OCI-LY7 (cell line): ENCODE data around the gene TRIM33. TPM values are rescaled to one million over a fixed set of nuclear protein-coding genes. Genes with fewer than 3 reads are reported as not detected.
"Not testable (repeated sequence)": the region's sequence is repeated elsewhere in the genome, so short reads cannot be mapped to it uniquely, and the experiment has no call there.

Source experiments
- BruUV-seq: library from RNA; stranded (reverse); fragments of 400-500 nt; replicated peaks from 2 replicates; lab custom pipeline; 2021; lab: Mats Ljungman, UMichigan
- CTCF ChIA-PET: fragments of 300-600 bp; sonication (Branson Sonifier 250); formaldehyde crosslinking; loops from one replicate; lab custom pipeline; 2022; ENCODE audit warnings: antibody characterized with exemption; ENCODE audit not compliant: unreplicated experiment; lab: Charles Lee
- POLR2A ChIA-PET: fragments of 300-600 bp; sonication (Branson Sonifier 250); formaldehyde crosslinking; loops from one replicate; lab custom pipeline; 2022; ENCODE audit warnings: antibody characterized with exemption; lab: Charles Lee
- DNase-seq: peaks from one replicate; pipeline ENCODE4 v3.0.0-alpha.2; 2015; ENCODE audit warnings: low spot score
- H2AFZ ChIP-seq: fragments of 200-600 bp; sonication (generic), shearing (Covaris generic); 2 replicates; pipeline ENCODE4 v1.6.1; 2014; ENCODE audit warnings: mild to moderate bottlenecking, antibody characterized with exemption, low read length, moderate library complexity
- H3K27ac ChIP-seq: fragments of 200-600 bp; sonication (generic); 2 replicates; pipeline ENCODE4 v1.5.1; 2014; ENCODE audit warnings: mixed run types, low read depth, mild to moderate bottlenecking, moderate library complexity, low read length, inconsistent platforms; ENCODE audit not compliant: poor library complexity, severe bottlenecking
- H3K36me3 ChIP-seq: fragments of 200-600 bp; sonication (generic); 2 replicates; pipeline ENCODE4 v1.6.1; 2014; ENCODE audit warnings: mild to moderate bottlenecking, antibody characterized with exemption, low read length, moderate library complexity, mixed read lengths; ENCODE audit not compliant: insufficient read depth
- H3K4me1 ChIP-seq: fragments of 200-600 bp; sonication (generic); 2 replicates; pipeline ENCODE4 v1.5.1; 2014; ENCODE audit warnings: mild to moderate bottlenecking, low read length; ENCODE audit not compliant: insufficient read depth, poor library complexity, severe bottlenecking
- H3K4me2 ChIP-seq: fragments of 200-600 bp; sonication (generic); 2 replicates; pipeline ENCODE4 v1.6.1; 2014; ENCODE audit warnings: mild to moderate bottlenecking, low read length
- H3K4me3 ChIP-seq: fragments of 200-600 bp; sonication (generic); 2 replicates; pipeline ENCODE4 v1.5.1; 2014; ENCODE audit warnings: mild to moderate bottlenecking, low read depth, low read length; ENCODE audit not compliant: poor library complexity, severe bottlenecking
- H3K79me2 ChIP-seq: fragments of 200-600 bp; sonication (generic); 2 replicates; pipeline ENCODE4 v1.6.1; 2016; ENCODE audit warnings: low read depth, mild to moderate bottlenecking, low read length, moderate library complexity, mixed read lengths; ENCODE audit not compliant: insufficient read depth
- H3K9me2 ChIP-seq: fragments of 200-600 bp; sonication (generic); 2 replicates; pipeline ENCODE4 v1.6.1; 2016; ENCODE audit warnings: mild to moderate bottlenecking, low read length, mixed read lengths; ENCODE audit not compliant: insufficient read depth
- H3K9me3 ChIP-seq: fragments of 200-600 bp; sonication (generic); 2 replicates; pipeline ENCODE4 v1.6.1; 2014; ENCODE audit warnings: mild to moderate bottlenecking, mixed run types, low read length, mixed read lengths
- H4K20me1 ChIP-seq: fragments of 200-600 bp; sonication (generic); 2 replicates; pipeline ENCODE4 v1.6.1; 2014; ENCODE audit warnings: mild to moderate bottlenecking, antibody characterized with exemption, low read length, moderate library complexity, mixed read lengths; ENCODE audit not compliant: insufficient read depth
- CTCF ChIP-seq: fragments of 200-600 bp; sonication (generic); conservative IDR thresholded peaks from 2 replicates; pipeline ENCODE4 v1.5.1; 2014; ENCODE audit warnings: mild to moderate bottlenecking, antibody characterized with exemption, low read length, moderate library complexity, mixed read lengths
- EZH2phosphoT487 ChIP-seq: fragments of 200-600 bp; sonication (generic); IDR thresholded peaks from 2 replicates; pipeline ENCODE4 v1.6.1; 2018; ENCODE audit warnings: low read depth, borderline replicate concordance, mild to moderate bottlenecking, mixed run types, antibody characterized with exemption, low read length, moderate library complexity, mixed read lengths
- intact Hi-C: fragments of 100-400 bp; cut with micrococcal nuclease; formaldehyde crosslinking; loops from one replicate; pipeline ENCODE4 v1.10.0; 2022; ENCODE audit not compliant: unreplicated experiment
- total RNA-seq, 2 experiments: library from RNA; depleted of rRNA in 1 of 2; stranded (reverse); fragments of >200 nt in 1 of 2; shearing (Covaris generic) in 1 of 2; gene quantifications; 2 replicates each; pipeline ENCODE4 v1.2.3, GENCODE V29; 2014 to 2022

Gene TRIM33
- total RNA-seq, 2 experiments from 2014 or later: 43.0 to 44.7 TPM

DNA sequence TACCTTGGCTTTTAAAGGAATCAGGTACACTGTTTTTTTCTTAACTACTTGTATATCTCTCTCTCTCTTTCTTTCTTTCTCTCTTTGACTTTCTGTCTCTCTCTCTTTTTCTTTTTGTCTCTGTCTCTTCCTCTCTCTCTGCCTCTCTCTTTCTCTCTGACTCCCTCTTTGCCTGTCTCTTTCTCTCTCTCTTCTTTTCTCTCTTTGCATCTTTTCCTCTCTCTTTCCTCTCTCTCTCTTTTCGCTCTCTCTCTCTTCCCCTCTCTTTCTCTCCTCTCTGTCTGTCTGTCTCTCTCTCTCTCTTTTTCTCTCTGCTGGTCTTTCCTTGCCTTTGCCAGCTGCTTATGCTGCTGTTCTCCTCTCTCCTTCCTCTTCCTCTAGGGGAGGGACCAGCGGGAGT, 143.2 kb downstream of the TRIM33 start:
- Histone ChIP-seq H3K9me2 (no peaks in the 10 kb centered on the region), H3K9me3 (no peaks in the 10 kb centered on the region), H3K36me3 (no peaks in the 10 kb centered on the region), H4K20me1 (no peaks in the 10 kb centered on the region), H3K4me2 (no peak overlapping the region), H3K4me3 (no peak overlapping the region), H3K79me2 (no peaks in the 10 kb centered on the region), H3K27ac (no peak overlapping the region), H2AFZ (no peak overlapping the region), H3K4me1 (no peaks in the 10 kb centered on the region)
- ChIA-PET CTCF (no interaction called here), POLR2A (no interaction called here)
- no peak for DNase-seq
- intact Hi-C loops: no loop called here
- TF ChIP-seq EZH2phosphoT487 (no peak), CTCF (no peak)
- no TSS peak for BruUV-seq

GRCh38 chr1:114363230-114363629, 147.8 kb downstream of the TRIM33 start:
- H3K36me3 ChIP-seq, BruUV-seq, H3K4me2 ChIP-seq, H4K20me1 ChIP-seq, CTCF ChIA-PET, H3K79me2 ChIP-seq, H3K4me3 ChIP-seq, POLR2A ChIA-PET, H3K4me1 ChIP-seq, H3K27ac ChIP-seq, H3K9me3 ChIP-seq, H3K9me2 ChIP-seq, H2AFZ ChIP-seq, DNase-seq, intact Hi-C loops: not testable (repeated sequence)

DNA sequence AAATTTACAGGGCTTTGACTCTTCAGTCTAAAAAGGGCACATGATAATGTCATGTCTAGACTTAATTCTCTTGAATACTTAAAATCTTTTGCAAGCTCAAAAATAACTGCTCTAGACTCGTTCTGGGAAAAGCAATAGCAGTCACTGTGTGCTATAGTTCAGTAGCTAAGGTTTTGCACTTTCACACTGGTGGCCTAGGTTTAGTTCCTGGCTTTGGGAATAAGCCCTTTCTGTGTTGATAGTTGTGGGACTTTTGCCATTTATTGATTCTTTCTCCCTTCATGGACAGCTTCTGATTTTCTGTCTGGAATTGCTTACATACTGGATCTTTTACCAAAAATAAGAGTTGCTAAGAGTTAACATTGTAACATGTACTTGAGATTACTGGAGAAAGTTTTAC, 151.2 kb downstream of the TRIM33 start:
- BruUV-seq: no TSS peak
- intact Hi-C loops: loop anchor here (2.0 kb wide), 1 partner anchor 21 kb away; no protein-coding TSS in a partner anchor
- no peaks in the 10 kb centered on the region for H3K79me2 ChIP-seq
- 0 out of 2 replicates have a peak, but pooled peaks cover 4% of the 10 kb centered on the region for H3K9me3 ChIP-seq
- H3K27ac ChIP-seq: no peak overlapping the region
- H3K4me2 ChIP-seq: no peak overlapping the region
- CTCF ChIA-PET: no interaction called here
- no peak overlapping the region for H3K4me3 ChIP-seq
- POLR2A ChIA-PET: no interaction called here
- TF ChIP-seq EZH2phosphoT487: no peak
- no peak for TF ChIP-seq CTCF
- H2AFZ ChIP-seq: no peak overlapping the region
- DNase-seq: no peak
- no peaks in the 10 kb centered on the region for H3K36me3 ChIP-seq
- H3K4me1 ChIP-seq: no peaks in the 10 kb centered on the region
- no peaks in the 10 kb centered on the region for H4K20me1 ChIP-seq
- no peaks in the 10 kb centered on the region for H3K9me2 ChIP-seq
